ENCODE measurements around the gene PIK3CB.

DNA sequence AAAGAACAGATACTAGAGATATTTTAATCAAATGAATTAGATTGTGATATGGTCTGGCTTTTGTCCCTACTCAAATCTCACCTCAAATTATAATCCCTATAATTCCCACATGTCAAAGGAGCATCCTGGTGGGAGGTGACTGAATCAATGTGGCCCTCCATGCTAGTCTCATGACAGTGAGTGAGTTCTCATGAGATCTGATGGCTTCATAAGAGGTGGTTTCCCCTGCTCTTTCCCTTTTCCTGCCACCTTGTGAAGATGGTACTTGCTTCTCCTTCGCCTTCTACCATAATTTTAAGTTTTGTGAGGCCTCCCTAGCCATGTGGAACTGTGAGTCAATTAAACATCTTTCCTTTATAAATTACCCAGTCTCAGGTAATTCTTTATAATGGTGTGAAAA is 143.4 kb downstream of the PIK3CB start:
- TF ChIP-seq EZH2 (IDR thresholded peaks at IDR 0.05; ENCODE audit: low read length, unreplicated experiment) (no peak), EZH2phosphoT487 (IDR thresholded peaks at IDR 0.05; ENCODE audit: borderline replicate concordance, low read length) (no peak)
- TF ChIP-seq, protein P1, sequence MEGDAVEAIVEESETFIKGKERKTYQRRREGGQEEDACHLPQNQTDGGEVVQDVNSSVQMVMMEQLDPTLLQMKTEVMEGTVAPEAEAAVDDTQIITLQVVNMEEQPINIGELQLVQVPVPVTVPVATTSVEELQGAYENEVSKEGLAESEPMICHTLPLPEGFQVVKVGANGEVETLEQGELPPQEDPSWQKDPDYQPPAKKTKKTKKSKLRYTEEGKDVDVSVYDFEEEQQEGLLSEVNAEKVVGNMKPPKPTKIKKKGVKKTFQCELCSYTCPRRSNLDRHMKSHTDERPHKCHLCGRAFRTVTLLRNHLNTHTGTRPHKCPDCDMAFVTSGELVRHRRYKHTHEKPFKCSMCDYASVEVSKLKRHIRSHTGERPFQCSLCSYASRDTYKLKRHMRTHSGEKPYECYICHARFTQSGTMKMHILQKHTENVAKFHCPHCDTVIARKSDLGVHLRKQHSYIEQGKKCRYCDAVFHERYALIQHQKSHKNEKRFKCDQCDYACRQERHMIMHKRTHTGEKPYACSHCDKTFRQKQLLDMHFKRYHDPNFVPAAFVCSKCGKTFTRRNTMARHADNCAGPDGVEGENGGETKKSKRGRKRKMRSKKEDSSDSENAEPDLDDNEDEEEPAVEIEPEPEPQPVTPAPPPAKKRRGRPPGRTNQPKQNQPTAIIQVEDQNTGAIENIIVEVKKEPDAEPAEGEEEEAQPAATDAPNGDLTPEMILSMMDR (conservative IDR thresholded peaks at IDR 0.05; ENCODE audit: low read depth, low read length) = no peak

All from PC-3 (cell line).